ENCODE data around the gene PRRG1.
"Not testable (repeated sequence)": the region's sequence is repeated elsewhere in the genome, so short reads cannot be mapped to it uniquely, and the experiment has no call there.

The PRRG1 gene

DNA sequence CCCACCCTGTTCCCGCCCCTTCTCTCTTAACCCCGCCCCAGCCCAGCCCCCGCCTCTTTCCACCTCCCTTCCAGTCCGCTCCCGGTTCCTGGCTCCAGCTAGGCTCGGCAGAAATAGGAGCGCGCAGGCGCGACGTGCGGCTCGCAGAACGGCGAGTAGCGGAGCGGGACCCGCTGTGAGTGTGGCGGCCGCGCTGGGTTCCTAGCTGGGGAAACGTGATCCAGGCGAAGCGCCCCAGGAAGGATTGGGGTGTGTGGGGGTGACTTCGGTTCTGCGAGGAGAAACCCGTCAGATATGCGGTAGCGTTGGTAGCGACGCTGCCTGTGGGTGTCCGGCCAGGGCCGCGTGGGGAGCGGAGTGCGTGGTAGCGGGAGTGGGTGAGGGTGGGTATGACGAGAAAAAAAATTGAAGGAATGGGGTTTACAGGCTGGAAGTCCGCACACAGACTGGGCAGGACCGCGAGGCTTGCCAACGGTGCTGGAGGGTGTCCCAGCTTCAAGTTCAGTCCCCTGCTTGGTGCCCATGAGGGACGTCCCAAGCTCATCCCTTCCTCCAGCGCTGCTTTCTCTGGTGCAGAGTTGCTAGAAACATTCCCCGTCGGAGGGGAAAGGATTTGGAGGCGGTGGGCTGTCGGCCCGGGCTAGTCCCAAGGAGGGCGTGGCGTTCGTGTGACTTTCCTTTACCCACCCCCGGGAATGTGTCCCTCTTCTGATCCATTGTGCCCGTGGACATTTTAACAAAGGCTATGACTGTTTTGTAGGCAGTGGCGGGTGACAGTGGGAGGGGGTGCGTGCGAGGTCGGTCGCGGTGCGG, at the start of gene PRRG1:
Gene PRRG1 (plus strand): TSS at position 144 of the 813 bp plus-strand sequence. CDS start 56,886 bp downstream, outside the sequence.
- peak within 1 kb of the TSS; percentile 53 for H3K4me3 Mint-ChIP-seq
- ATAC-seq (ENCODE audit: low read depth): no peak
- no peaks in the 10 kb centered on the region for H3K36me3 Mint-ChIP-seq
- DNase-seq (ENCODE audit: low spot score in 2 of 2): no peak
- no peak within 1 kb of the TSS for H3K27ac Mint-ChIP-seq
- H3K27me3 Mint-ChIP-seq: peaks cover 6% of the 10 kb centered on the region
- peaks cover 6% of the 10 kb centered on the region for H3K4me1 Mint-ChIP-seq
- peaks cover 1% of the 10 kb centered on the region for H3K9me3 Mint-ChIP-seq

DNA sequence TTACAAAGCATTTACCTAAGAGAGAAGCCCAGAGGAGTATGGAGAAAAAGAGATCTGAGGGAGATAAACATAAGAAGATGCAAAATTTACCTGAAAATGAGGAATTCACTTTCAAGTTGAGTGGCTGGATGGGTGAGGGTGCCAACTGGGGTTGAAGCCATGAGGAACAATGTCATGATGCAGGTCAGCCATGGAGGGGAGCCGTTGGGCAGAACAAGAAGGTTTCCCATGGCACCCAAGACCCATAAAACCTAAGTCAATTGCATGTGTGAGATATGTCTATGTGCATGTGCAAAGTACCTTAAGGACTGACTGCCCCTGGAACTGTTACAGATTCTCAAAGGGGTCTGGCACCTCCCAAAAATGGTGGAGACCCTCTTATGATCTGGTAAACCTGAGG, 46.6 kb upstream of the PRRG1 start:
- H3K4me1 Mint-ChIP-seq: no peaks in the 10 kb centered on the region
- no peaks in the 10 kb centered on the region for H3K36me3 Mint-ChIP-seq
- no peak overlapping the region for H3K4me3 Mint-ChIP-seq
- no peak overlapping the region for H3K27ac Mint-ChIP-seq
- H3K9me3 Mint-ChIP-seq: no peaks in the 10 kb centered on the region
- ATAC-seq (ENCODE audit: low read depth) (no peak), DNase-seq (ENCODE audit: low spot score in 2 of 2) (no peak)
- no peaks in the 10 kb centered on the region for H3K27me3 Mint-ChIP-seq

DNA sequence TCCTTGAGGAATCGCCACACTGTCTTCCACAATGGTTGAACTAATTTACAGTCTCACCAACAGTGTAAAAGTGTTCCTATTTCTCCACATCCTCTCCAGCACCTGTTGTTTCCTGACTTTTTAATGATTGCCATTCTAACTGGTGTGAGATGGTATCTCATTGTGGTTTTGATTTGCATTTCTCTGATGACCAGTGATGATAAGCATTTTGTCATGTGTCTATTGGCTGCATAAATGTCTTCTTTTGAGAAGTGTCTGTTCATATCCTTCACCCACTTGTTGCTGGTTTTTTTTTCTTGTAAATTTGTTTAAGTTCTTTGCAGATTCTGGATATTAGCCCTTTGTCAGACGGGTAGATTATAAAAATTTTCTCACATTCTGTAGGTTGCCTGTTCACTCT, 43.9 kb upstream of the PRRG1 start:
- not testable (repeated sequence) for ATAC-seq (ENCODE audit: low read depth); H3K36me3 Mint-ChIP-seq

DNA sequence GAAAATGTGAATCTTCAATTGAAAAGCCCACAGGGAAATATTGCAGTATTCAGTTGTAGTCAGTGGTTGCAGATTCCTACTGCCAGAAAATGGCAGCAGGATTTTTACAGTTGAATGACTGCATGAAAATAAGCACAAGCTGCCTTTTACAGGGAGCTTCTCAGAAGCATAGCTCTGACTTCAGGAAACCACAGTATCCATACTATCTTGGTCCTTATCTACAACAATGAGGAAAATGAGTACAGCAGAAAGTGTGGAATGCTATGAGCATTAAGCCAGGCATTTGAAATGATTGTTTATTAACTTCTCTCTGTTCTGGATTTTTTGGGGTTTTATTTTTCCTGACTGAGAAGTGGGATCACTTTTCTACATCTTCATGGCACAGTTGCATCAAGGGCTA, 34.6 kb upstream of the PRRG1 start:
- H3K27ac Mint-ChIP-seq: no peak overlapping the region
- no peak overlapping the region for H3K4me3 Mint-ChIP-seq
- H3K36me3 Mint-ChIP-seq: no peaks in the 10 kb centered on the region
- no peaks in the 10 kb centered on the region for H3K9me3 Mint-ChIP-seq
- no peaks in the 10 kb centered on the region for H3K4me1 Mint-ChIP-seq
- DNase-seq (ENCODE audit: low spot score in 2 of 2): no peak
- ATAC-seq (ENCODE audit: low read depth): no peak
- H3K27me3 Mint-ChIP-seq: peaks cover 3% of the 10 kb centered on the region

More for the DNA sequence above, 43.9 kb upstream of the PRRG1 start:
- not testable (repeated sequence) for H3K27me3 Mint-ChIP-seq; H3K4me3 Mint-ChIP-seq; DNase-seq (ENCODE audit: low spot score in 2 of 2); H3K4me1 Mint-ChIP-seq; H3K27ac Mint-ChIP-seq; H3K9me3 Mint-ChIP-seq

DNA sequence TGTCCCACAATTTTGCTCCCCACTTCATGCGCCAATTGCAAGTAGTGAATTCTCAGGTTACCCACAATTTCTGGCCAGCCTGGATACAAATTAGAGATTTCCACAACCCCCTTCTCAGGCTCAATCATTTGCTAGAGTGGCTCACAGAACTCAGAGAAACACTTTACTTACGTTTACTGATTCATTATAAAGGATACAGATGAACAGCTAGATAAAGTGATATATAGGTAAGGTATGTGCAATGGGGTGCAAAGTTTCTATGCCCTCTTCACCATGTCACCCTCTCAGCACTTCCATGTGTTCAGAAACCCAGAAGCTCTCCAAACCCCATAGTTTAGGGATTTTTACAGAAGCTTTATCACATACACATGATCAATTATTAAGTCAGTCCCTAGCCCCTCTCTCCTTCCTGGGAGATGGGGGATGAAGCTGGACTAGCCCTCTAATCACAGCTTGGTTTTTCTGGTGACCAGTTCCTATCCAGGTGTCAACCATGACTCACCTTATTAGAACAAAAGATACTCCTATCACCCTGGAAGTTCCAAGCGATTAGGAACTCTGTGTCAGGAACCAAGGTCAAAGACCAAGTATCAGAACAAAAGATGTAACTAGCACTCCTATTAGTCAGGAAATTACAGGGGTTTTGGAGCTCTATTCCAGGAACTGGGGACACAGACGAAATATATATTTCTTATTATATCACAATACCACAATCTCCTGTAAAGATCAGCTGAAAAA, 33.5 kb upstream of the PRRG1 start:
- no peaks in the 10 kb centered on the region for H3K9me3 Mint-ChIP-seq

DNA sequence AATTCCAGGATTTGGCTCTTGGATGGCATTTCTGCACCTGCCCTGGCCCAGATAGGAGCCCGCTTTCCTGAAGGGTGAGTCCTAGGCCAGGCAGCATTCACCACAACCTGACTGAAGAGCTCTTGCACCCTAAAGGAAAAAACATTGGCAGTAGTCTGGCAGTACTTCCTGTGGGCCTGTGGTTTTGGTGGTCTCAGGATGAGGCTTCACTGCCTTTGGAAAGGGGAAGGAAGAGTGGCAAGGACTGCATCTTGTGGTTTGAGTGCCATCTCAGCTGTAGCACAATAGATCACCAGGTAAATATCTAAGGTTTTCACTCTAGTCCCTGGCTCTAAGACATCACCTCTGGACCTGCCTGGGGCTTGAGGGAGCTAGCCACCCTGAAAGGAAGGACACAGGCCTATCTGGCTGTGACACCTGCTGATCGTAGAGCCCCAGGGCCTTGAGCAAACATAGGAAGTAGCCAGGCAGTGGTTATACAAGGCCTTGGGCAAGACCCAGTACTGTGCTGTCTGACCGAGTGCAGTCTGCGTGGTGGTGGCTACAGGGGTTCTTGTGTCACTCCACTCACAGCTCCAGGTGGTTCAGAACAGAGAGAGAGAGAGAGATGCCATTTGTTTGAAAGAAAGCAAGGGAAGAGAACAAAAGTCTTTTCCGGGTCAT, 28.5 kb upstream of the PRRG1 start:
- DNase-seq (ENCODE audit: low spot score in 2 of 2) (no peak), ATAC-seq (ENCODE audit: low read depth) (no peak)
- no peak overlapping the region for H3K27ac Mint-ChIP-seq
- no peaks in the 10 kb centered on the region for H3K4me1 Mint-ChIP-seq
- no peak overlapping the region for H3K4me3 Mint-ChIP-seq
- no peaks in the 10 kb centered on the region for H3K36me3 Mint-ChIP-seq
- peaks cover 2% of the 10 kb centered on the region for H3K9me3 Mint-ChIP-seq
- H3K27me3 Mint-ChIP-seq: no peaks in the 10 kb centered on the region

More for the DNA sequence above, 33.5 kb upstream of the PRRG1 start:
- Mint-ChIP-seq H3K36me3 (no peaks in the 10 kb centered on the region), H3K27ac (no peak overlapping the region), H3K4me1 (no peaks in the 10 kb centered on the region), H3K27me3 (peaks cover 3% of the 10 kb centered on the region), H3K4me3 (no peak overlapping the region)
- ATAC-seq (ENCODE audit: low read depth) (no peak), DNase-seq (ENCODE audit: low spot score in 2 of 2) (no peak)

DNA sequence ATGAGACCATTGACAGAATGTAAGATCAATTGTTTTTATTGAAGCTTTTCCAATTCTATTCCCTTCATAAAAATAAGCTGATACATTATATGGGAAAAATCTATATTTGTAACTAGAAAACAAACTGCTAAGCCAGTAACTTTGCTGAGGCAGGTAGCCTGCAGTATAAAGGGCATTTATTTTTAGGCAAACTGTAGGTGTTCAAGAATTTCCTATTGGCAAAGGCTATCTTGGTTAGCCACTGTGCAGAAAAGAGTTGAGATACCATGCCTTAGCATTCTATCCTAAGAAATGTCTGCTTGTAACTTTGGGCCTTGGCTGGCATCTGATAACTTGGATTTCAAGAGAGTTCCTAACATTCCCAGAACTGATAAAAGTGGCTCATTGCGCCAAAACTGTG, 18.5 kb upstream of the PRRG1 start:
- no peaks in the 10 kb centered on the region for H3K4me1 Mint-ChIP-seq
- ATAC-seq (ENCODE audit: low read depth) (no peak), DNase-seq (ENCODE audit: low spot score in 2 of 2) (no peak)
- no peaks in the 10 kb centered on the region for H3K36me3 Mint-ChIP-seq
- no peak overlapping the region for H3K4me3 Mint-ChIP-seq
- H3K9me3 Mint-ChIP-seq: peaks cover 1% of the 10 kb centered on the region
- H3K27ac Mint-ChIP-seq: no peak overlapping the region
- peaks cover 2% of the 10 kb centered on the region for H3K27me3 Mint-ChIP-seq

DNA sequence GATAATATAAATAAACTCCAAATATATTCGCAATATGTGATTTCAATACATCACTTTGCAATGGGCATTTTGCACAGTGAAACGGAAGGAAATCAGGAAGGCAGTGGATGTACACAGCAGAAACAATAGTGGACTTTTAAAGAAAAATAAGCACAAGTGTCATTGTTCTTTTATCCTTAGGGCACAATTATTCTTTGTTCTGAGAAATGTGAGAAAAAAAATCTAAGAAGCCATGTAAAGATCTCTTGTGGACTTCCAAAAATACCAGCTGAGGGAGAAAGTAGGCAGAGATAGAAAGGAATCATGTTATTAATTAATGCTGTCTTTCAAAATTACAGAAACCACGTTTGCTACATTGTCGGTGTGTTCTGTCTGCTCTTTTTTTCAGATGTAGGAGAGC, 17.6 kb upstream of the PRRG1 start:
- Mint-ChIP-seq H3K4me3 (no peak overlapping the region), H3K9me3 (no peaks in the 10 kb centered on the region), H3K27ac (no peak overlapping the region), H3K27me3 (peaks cover 2% of the 10 kb centered on the region), H3K4me1 (no peaks in the 10 kb centered on the region), H3K36me3 (no peaks in the 10 kb centered on the region)
- ATAC-seq (ENCODE audit: low read depth) (no peak), DNase-seq (ENCODE audit: low spot score in 2 of 2) (no peak)

DNA sequence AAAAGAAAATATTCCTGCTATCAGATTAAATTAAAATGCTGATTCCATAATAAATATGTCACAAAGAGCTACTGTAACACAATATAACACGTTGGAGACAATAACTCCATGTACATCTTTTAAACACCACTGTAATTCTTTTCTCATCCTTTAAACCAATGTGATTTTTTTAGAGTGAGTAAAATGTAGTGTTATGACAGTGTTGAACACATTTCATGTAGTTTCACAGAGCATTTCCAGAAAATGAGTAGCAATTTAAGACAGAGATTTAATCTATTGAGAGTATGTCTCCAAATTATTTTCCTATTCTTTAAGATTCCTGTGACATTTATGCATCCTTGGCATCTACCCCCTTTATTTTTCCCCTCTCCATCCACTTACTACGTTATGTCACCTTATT, 17.1 kb upstream of the PRRG1 start:
- DNase-seq (ENCODE audit: low spot score in 2 of 2) (no peak), ATAC-seq (ENCODE audit: low read depth) (no peak)
- Mint-ChIP-seq H3K27me3 (peaks cover 2% of the 10 kb centered on the region), H3K9me3 (no peaks in the 10 kb centered on the region), H3K27ac (no peak overlapping the region), H3K4me3 (no peak overlapping the region), H3K36me3 (no peaks in the 10 kb centered on the region), H3K4me1 (no peaks in the 10 kb centered on the region)

DNA sequence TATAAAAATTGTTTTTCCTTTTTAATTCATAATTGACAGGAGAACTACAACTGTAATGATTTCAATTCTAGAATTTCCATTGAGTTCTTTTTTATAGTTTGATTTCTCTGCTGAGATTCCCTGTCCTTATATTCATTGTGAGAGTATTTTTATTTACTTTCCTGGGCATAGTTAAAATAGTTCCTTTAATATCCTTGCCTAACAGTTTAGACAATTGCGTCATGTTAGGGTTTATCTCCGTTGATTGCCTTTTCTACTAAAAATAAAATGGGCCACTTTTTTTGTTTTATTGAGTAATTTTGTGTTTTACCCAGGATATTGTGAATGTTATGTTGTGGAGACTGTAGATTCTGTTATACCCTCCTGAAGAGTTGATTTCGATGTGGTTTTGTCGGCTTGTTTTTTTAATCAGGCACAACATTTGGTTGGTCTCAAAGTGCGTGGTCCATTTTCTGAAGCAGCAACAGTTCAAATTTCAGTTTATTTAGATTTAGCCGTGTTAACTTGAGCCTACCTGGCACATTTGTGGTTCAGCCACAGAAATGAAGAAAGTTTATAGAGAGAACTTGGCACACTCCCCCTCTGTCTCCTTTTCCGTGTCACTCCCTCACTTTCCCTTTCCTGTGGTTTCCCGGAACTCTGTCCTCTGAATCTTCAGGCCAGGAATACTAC, 16.0 kb upstream of the PRRG1 start:
- Mint-ChIP-seq H3K4me3 (no peak overlapping the region), H3K4me1 (no peaks in the 10 kb centered on the region), H3K9me3 (no peaks in the 10 kb centered on the region), H3K27me3 (peaks cover 2% of the 10 kb centered on the region), H3K36me3 (no peaks in the 10 kb centered on the region), H3K27ac (no peak overlapping the region)
- ATAC-seq (ENCODE audit: low read depth): no peak
- DNase-seq (ENCODE audit: low spot score in 2 of 2): no peak

DNA sequence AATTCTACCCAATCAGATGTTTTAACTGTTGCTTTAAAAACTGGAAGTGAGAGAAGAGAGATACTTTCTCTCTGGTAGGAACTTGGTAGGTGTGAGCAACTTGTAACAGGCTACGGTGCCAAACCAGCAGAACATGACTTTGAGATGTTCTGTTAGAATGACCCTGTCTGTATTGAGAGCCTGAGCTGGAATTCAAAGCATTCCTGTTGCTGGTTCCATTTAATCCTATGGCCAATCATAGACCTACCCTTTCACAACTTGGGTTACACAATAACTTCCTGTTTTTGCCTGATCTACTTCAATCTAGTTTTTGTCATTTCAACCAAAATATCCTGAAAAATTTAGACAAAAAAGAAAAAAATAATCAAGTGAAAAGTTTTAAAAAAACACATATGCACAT, 1.7 kb upstream of the PRRG1 start:
- H3K9me3 Mint-ChIP-seq: no peaks in the 10 kb centered on the region
- no peak overlapping the region for H3K27ac Mint-ChIP-seq
- no peak for ATAC-seq (ENCODE audit: low read depth)
- peaks cover 5% of the 10 kb centered on the region for H3K27me3 Mint-ChIP-seq
- no peaks in the 10 kb centered on the region for H3K36me3 Mint-ChIP-seq
- no peak for DNase-seq (ENCODE audit: low spot score in 2 of 2)
- peaks cover 6% of the 10 kb centered on the region for H3K4me1 Mint-ChIP-seq
- no peak overlapping the region for H3K4me3 Mint-ChIP-seq

DNA sequence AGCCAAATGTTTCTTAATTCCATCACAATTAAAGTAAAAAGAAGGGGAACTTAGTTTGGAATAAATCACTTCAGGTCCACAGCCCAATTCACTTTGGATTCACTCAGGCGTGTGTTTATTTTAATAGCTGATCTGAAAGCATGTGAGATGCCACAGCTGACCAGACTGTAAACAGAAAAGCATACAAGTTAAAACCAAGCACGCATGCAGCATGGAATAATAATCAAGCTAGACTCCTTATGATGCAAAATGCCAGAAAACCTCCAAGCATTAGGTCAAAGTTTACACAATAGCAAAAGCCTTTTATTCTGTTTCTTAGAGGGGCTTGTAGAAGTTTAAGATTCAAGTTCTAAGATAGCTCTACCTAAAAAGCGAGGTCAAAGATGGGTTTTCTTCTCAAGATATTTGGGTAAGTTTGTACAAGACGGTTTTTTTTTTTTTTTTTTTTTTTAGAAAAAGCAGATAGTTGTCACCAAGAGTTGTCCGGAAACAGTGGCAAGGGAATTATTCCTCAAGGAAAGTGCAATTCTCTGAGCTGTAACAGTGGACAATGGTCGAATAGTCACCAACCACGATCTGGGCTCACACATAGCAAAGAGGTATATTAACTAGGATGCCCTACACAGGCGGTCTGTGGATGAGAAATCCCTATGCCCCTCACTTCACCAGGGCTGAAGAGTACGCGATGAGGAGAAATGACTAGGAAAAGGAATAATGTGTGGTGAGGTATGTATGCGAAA, 763 bp upstream of the PRRG1 start:
- Mint-ChIP-seq H3K27ac (no peak overlapping the region), H3K9me3 (no peaks in the 10 kb centered on the region), H3K4me3 (no peak overlapping the region), H3K4me1 (peaks cover 6% of the 10 kb centered on the region), H3K27me3 (peaks cover 5% of the 10 kb centered on the region), H3K36me3 (no peaks in the 10 kb centered on the region)
- ATAC-seq (ENCODE audit: low read depth) (no peak), DNase-seq (ENCODE audit: low spot score in 2 of 2) (no peak)

DNA sequence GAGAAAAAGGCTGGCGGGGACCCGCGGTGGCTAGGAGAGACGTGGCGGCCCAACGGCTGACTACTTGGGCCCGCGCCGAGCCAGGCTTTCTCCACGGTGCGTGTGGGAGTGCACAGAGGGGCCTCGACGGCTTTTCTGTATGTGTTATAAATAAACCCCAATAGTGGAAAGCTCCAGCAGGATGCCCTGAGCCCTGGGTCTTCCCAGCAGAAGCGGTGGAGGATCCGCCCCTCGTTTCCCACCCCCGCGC, 268 bp upstream of the PRRG1 start:
- no peak for DNase-seq (ENCODE audit: low spot score in 2 of 2)
- no peak for ATAC-seq (ENCODE audit: low read depth)
- Mint-ChIP-seq H3K36me3 (no peaks in the 10 kb centered on the region), H3K9me3 (no peaks in the 10 kb centered on the region), H3K4me1 (peaks cover 6% of the 10 kb centered on the region), H3K27me3 (peaks cover 5% of the 10 kb centered on the region), H3K27ac (no peak overlapping the region), H3K4me3 (no peak overlapping the region)

DNA sequence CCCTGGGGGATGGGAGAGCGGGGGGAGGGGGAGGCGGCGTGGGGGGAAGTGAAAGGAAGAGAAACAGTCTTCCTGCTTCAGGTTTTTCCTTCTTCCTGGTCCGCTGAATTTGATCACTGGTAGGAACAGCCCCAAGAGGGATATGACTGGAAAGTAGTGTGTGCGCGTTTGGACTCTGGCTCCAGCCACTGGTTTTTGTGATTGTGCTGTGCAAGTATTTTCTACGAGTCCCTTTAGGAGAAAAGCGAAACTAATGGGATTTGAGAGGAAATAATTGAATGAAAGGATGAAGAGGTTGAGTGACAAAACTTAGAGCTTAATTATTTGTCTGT, 836 bp downstream of the PRRG1 start:
- Mint-ChIP-seq H3K9me3 (peaks cover 1% of the 10 kb centered on the region), H3K27me3 (peaks cover 6% of the 10 kb centered on the region), H3K4me3 (no peak overlapping the region), H3K27ac (no peak overlapping the region), H3K36me3 (no peaks in the 10 kb centered on the region), H3K4me1 (peaks cover 6% of the 10 kb centered on the region)
- no peak for ATAC-seq (ENCODE audit: low read depth)
- no peak for DNase-seq (ENCODE audit: low spot score in 2 of 2)
